ENCODE results near the gene MYO1B. TPM values are rescaled to one million over a fixed set of nuclear protein-coding genes. Genes with fewer than 3 reads are reported as not detected.
A peak's percentile ranks its signal among the peaks of the same experiment; 100 is the strongest.

Gene MYO1B
- total RNA-seq, 1 experiment from 2014 or later = 93.0 TPM

GRCh38 chr2:191405546-191405945, 160.3 kb downstream of the MYO1B start:
- no TSS peak for BruUV-seq (replicated peaks)
- ATAC-seq = no peak
- H3F3A ChIP-seq (ENCODE audit: low read length, unreplicated experiment) = no peaks in the 10 kb centered on the region
- H3K9ac ChIP-seq (ENCODE audit: low read length) = no peak overlapping the region
- no peak for TF ChIP-seq EZH2phosphoT487 (IDR thresholded peaks at IDR 0.05; ENCODE audit: borderline replicate concordance, low read length)
- TF ChIP-seq EZH2 (IDR thresholded peaks at IDR 0.05; ENCODE audit: low read length, unreplicated experiment) = no peak
- TF ChIP-seq CTCF (conservative IDR thresholded peaks at IDR 0.05; ENCODE audit: low read depth, low read length) = no peak
- no peaks in the 10 kb centered on the region for H3K79me2 ChIP-seq (ENCODE audit: low read length)
- H3K27ac ChIP-seq (ENCODE audit: low read length) = no peak overlapping the region
- no peaks in the 10 kb centered on the region for H3K27me3 ChIP-seq (ENCODE audit: low read length)
- H2AFZ ChIP-seq (ENCODE audit: low read length) = no peak overlapping the region
- H4K20me1 ChIP-seq (ENCODE audit: low read length) = 0 out of 2 replicates have a peak, but pooled peaks cover 3% of the 10 kb centered on the region
- H3K4me3 ChIP-seq (ENCODE audit: low read length) = no peak overlapping the region
- H3K9me3 ChIP-seq (ENCODE audit: low read length) = no peaks in the 10 kb centered on the region
- H3K9me2 ChIP-seq (replicated peaks; ENCODE audit: low read length) = no peaks in the 10 kb centered on the region
- DNase-seq = no peak
- H3K4me1 ChIP-seq (ENCODE audit: insufficient read depth, low read length) = peaks cover 28% of the 10 kb centered on the region
- no peak overlapping the region for H3K4me2 ChIP-seq (ENCODE audit: low read length)
- intact Hi-C loops (cut with micrococcal nuclease) = loop anchor here (2.0 kb wide), 1 partner anchor 159 kb away; no protein-coding TSS in a partner anchor
- CTCF ChIA-PET = no interaction called here
- POLR2A ChIA-PET (ENCODE audit: unreplicated experiment) = interaction anchor here (0.6 kb wide), 1 partner anchor 231 kb away, joined by 3 read pairs; no protein-coding TSS in a partner anchor
- peaks cover 64% of the 10 kb centered on the region for H3K36me3 ChIP-seq (ENCODE audit: low read depth, low read length)

GRCh38 chr2:191410646-191411436, 165.6 kb downstream of the MYO1B start:
- DNase-seq = peak; percentile 14
- H3K9me3 ChIP-seq (ENCODE audit: low read length) = no peaks in the 10 kb centered on the region
- no peaks in the 10 kb centered on the region for H3F3A ChIP-seq (ENCODE audit: low read length, unreplicated experiment)
- no peaks in the 10 kb centered on the region for H3K79me2 ChIP-seq (ENCODE audit: low read length)
- no peak overlapping the region for H3K4me3 ChIP-seq (ENCODE audit: low read length)
- no peaks in the 10 kb centered on the region for H4K20me1 ChIP-seq (ENCODE audit: low read length)
- intact Hi-C loops (cut with micrococcal nuclease) = loop anchor here (1.0 to 5.0 kb wide), 4 partner anchors 76 to 242 kb away; no protein-coding TSS in a partner anchor
- no peak overlapping the region for H2AFZ ChIP-seq (ENCODE audit: low read length)
- no peaks in the 10 kb centered on the region for H3K9me2 ChIP-seq (replicated peaks; ENCODE audit: low read length)
- no peak overlapping the region for H3K4me2 ChIP-seq (ENCODE audit: low read length)
- H3K9ac ChIP-seq (ENCODE audit: low read length) = no peak overlapping the region
- ChIA-PET POLR2A (ENCODE audit: unreplicated experiment) (no interaction called here), CTCF (no interaction called here)
- no peaks in the 10 kb centered on the region for H3K27me3 ChIP-seq (ENCODE audit: low read length)
- peak; percentile 78 for ATAC-seq
- H3K27ac ChIP-seq (ENCODE audit: low read length) = peak overlapping the region; percentile 53
- peaks cover 10% of the 10 kb centered on the region for H3K4me1 ChIP-seq (ENCODE audit: insufficient read depth, low read length)
- TF ChIP-seq EZH2 (IDR thresholded peaks at IDR 0.05; ENCODE audit: low read length, unreplicated experiment) (no peak), CTCF (conservative IDR thresholded peaks at IDR 0.05; ENCODE audit: low read depth, low read length) (no peak), EZH2phosphoT487 (IDR thresholded peaks at IDR 0.05; ENCODE audit: borderline replicate concordance, low read length) (no peak)
- H3K36me3 ChIP-seq (ENCODE audit: low read depth, low read length) = peaks cover 64% of the 10 kb centered on the region
- no TSS peak for BruUV-seq (replicated peaks)

GRCh38 chr2:191411472-191411871, 166.3 kb downstream of the MYO1B start:
- H2AFZ ChIP-seq (ENCODE audit: low read length) = no peak overlapping the region
- no peaks in the 10 kb centered on the region for H3F3A ChIP-seq (ENCODE audit: low read length, unreplicated experiment)
- H3K27me3 ChIP-seq (ENCODE audit: low read length) = no peaks in the 10 kb centered on the region
- POLR2A ChIA-PET (ENCODE audit: unreplicated experiment) = no interaction called here
- BruUV-seq (replicated peaks) = no TSS peak
- DNase-seq (no peak), ATAC-seq (peak; percentile 75)
- H3K27ac ChIP-seq (ENCODE audit: low read length) = peak overlapping the region; percentile 53
- no peak overlapping the region for H3K4me3 ChIP-seq (ENCODE audit: low read length)
- no peaks in the 10 kb centered on the region for H3K79me2 ChIP-seq (ENCODE audit: low read length)
- intact Hi-C loops (cut with micrococcal nuclease) = loop anchor here (1.0 to 5.0 kb wide), 4 partner anchors 76 to 243 kb away; no protein-coding TSS in a partner anchor
- H3K9me3 ChIP-seq (ENCODE audit: low read length) = no peaks in the 10 kb centered on the region
- no peaks in the 10 kb centered on the region for H4K20me1 ChIP-seq (ENCODE audit: low read length)
- CTCF ChIA-PET = no interaction called here
- no peaks in the 10 kb centered on the region for H3K9me2 ChIP-seq (replicated peaks; ENCODE audit: low read length)
- H3K9ac ChIP-seq (ENCODE audit: low read length) = no peak overlapping the region
- TF ChIP-seq CTCF (conservative IDR thresholded peaks at IDR 0.05; ENCODE audit: low read depth, low read length) (no peak), EZH2 (IDR thresholded peaks at IDR 0.05; ENCODE audit: low read length, unreplicated experiment) (no peak), EZH2phosphoT487 (IDR thresholded peaks at IDR 0.05; ENCODE audit: borderline replicate concordance, low read length) (no peak)
- H3K36me3 ChIP-seq (ENCODE audit: low read depth, low read length) = peaks cover 64% of the 10 kb centered on the region
- no peak overlapping the region; the same call in 1 of the 2 replicates for H3K4me2 ChIP-seq (ENCODE audit: low read length)
- H3K4me1 ChIP-seq (ENCODE audit: insufficient read depth, low read length) = peaks cover 10% of the 10 kb centered on the region

Data from PC-3 (cell line).